ENCODE results near the gene PSD2.

Gene PSD2

GRCh38 chr5:139796061-139796806 lies 626 bp downstream of the PSD2 start:
- DNase-seq (ENCODE audit: low spot score): no peak
- in situ Hi-C loops (cut with MboI; ENCODE audit: low sequenced_read_pairs, unreplicated experiment): no loop called here
- no peak for TF ChIP-seq CTCF (IDR thresholded peaks at IDR 0.05; ENCODE audit: borderline replicate concordance, control extremely low read depth, extremely low read depth, insufficient read depth, missing control alignments)

- no peak for TF ChIP-seq CTCF (IDR thresholded peaks at IDR 0.05; ENCODE audit: borderline replicate concordance, control extremely low read depth, extremely low read depth, insufficient read depth, missing control alignments)
- no peak for DNase-seq (ENCODE audit: low spot score)
- in situ Hi-C loops (cut with MboI; ENCODE audit: low sequenced_read_pairs, unreplicated experiment): no loop called here
Measured at GRCh38 chr5:139797335-139797734, 1.7 kb downstream of the PSD2 start.

GRCh38 chr5:139797856-139798510 lies 2.4 kb downstream of the PSD2 start:
- no peak for DNase-seq (ENCODE audit: low spot score)
- no peak for TF ChIP-seq CTCF (IDR thresholded peaks at IDR 0.05; ENCODE audit: borderline replicate concordance, control extremely low read depth, extremely low read depth, insufficient read depth, missing control alignments)
- in situ Hi-C loops (cut with MboI; ENCODE audit: low sequenced_read_pairs, unreplicated experiment): no loop called here

- no peak for DNase-seq (ENCODE audit: low spot score)
- no peak for TF ChIP-seq CTCF (IDR thresholded peaks at IDR 0.05; ENCODE audit: borderline replicate concordance, control extremely low read depth, extremely low read depth, insufficient read depth, missing control alignments)
- in situ Hi-C loops (cut with MboI; ENCODE audit: low sequenced_read_pairs, unreplicated experiment): no loop called here
Measured at GRCh38 chr5:139798883-139799282, 3.3 kb downstream of the PSD2 start.

- in situ Hi-C loops (cut with MboI; ENCODE audit: low sequenced_read_pairs, unreplicated experiment): no loop called here
- TF ChIP-seq CTCF (IDR thresholded peaks at IDR 0.05; ENCODE audit: borderline replicate concordance, control extremely low read depth, extremely low read depth, insufficient read depth, missing control alignments): no peak
- no peak for DNase-seq (ENCODE audit: low spot score)
Measured at GRCh38 chr5:139799359-139799758, 3.8 kb downstream of the PSD2 start.

GRCh38 chr5:139803978-139804377 lies 8.4 kb downstream of the PSD2 start:
- in situ Hi-C loops (cut with MboI; ENCODE audit: low sequenced_read_pairs, unreplicated experiment): no loop called here
- TF ChIP-seq CTCF (IDR thresholded peaks at IDR 0.05; ENCODE audit: borderline replicate concordance, control extremely low read depth, extremely low read depth, insufficient read depth, missing control alignments): no peak
- DNase-seq (ENCODE audit: low spot score): no peak

All from GM13976 (cell line).